Spleen (tissue), 11 donors: Measurements from ENCODE around the gene GNAO1. TPM values are rescaled to one million over a fixed set of nuclear protein-coding genes. Genes with fewer than 3 reads are reported as not detected.

Source experiments
- DNase-seq: peaks from one replicate; pipeline ENCODE4 v3.0.0-alpha.2; 2020
- H3K27ac ChIP-seq, 8 donors: fragments of 200-600 bp; sonication (generic) in 7 of 8; 1 replicate in 4 of 8; 2 replicates in 4 of 8; pipeline versions ENCODE4 v1.5.0 to v1.8.0; 2016 to 2021; ENCODE audit warnings: inconsistent platforms in 4 of 8, mild to moderate bottlenecking in 4 of 8, moderate library complexity in 1 of 8
- H3K27me3 ChIP-seq, 7 donors: fragments of 200-600 bp; sonication (generic) in 6 of 7; replicated peaks in 1 of 7; 1 replicate in 4 of 7; 2 replicates in 3 of 7; pipeline versions ENCODE4 v1.5.0 to v1.8.0; 2016 to 2021; ENCODE audit warnings: inconsistent platforms in 3 of 7, mild to moderate bottlenecking in 1 of 7
- H3K36me3 ChIP-seq, 6 donors: fragments of 200-600 bp; sonication (generic) in 5 of 6; 1 replicate in 4 of 6; 2 replicates in 2 of 6; pipeline versions ENCODE4 v1.5.0 to v1.8.0; 2016 to 2021; ENCODE audit warnings: inconsistent platforms in 2 of 6
- H3K4me1 ChIP-seq, 6 donors: fragments of 200-600 bp; sonication (generic) in 5 of 6; 1 replicate in 3 of 6; 2 replicates in 3 of 6; pipeline versions ENCODE4 v1.5.0 to v1.8.0; 2016 to 2021; ENCODE audit warnings: inconsistent platforms in 3 of 6
- H3K4me3 ChIP-seq, 8 donors: fragments of 200-600 bp; sonication (generic) in 7 of 8; 1 replicate in 4 of 8; 2 replicates in 4 of 8; pipeline versions ENCODE4 v1.5.0 to v1.8.0; 2016 to 2021; ENCODE audit warnings: inconsistent platforms in 4 of 8, mild to moderate bottlenecking in 4 of 8, moderate library complexity in 2 of 8
- H3K9me3 ChIP-seq, 8 donors: fragments of 200-600 bp; sonication (generic) in 7 of 8; 1 replicate in 4 of 8; 2 replicates in 4 of 8; pipeline versions ENCODE4 v1.5.0 to v1.8.0; 2016 to 2021; ENCODE audit warnings: inconsistent platforms in 4 of 8
- CTCF ChIP-seq, 11 experiments: fragments of 200-600 bp in 7 of 11; fragments of 450-650 bp in 4 of 11; sonication (generic) in 4 of 11; IDR thresholded peaks in 8 of 11; conservative IDR thresholded peaks in 3 of 11; 1 replicate in 7 of 11; 2 replicates in 4 of 11; pipeline versions ENCODE4 v1.4.0 to v1.8.0; 2016 to 2021; ENCODE audit warnings: antibody characterized with exemption in 11 of 11, inconsistent platforms in 4 of 11, mild to moderate bottlenecking in 1 of 11
- POLR2A ChIP-seq, 3 donors: fragments of 450-650 bp; IDR thresholded peaks; one replicate each; pipeline ENCODE4 v1.5.1; 2017; ENCODE audit warnings: antibody characterized with exemption in 3 of 3, mild to moderate bottlenecking in 1 of 3
- POLR2AphosphoS5 ChIP-seq, 3 donors: sonication (generic); formaldehyde crosslinking; IDR thresholded peaks; one replicate each; pipeline ENCODE4 v1.5.1; 2017; ENCODE audit warnings: antibody characterized with exemption in 3 of 3
- WGBS, 5 donors: extraction: QIAGEN DNeasy Blood & Tissue Kit in 3 of 5; methylation state at CpG; one replicate each; pipeline versions ENCODE4 v1.1.5 to v1.1.7; 2013 to 2018; 5-methylcytosine and 5-hydroxymethylcytosine counted together
- intact Hi-C: fragments of 100-400 bp; cut with DNase I; formaldehyde crosslinking; loops from one replicate; pipeline ENCODE4 v1.15.0; 2023; ENCODE audit warnings: low total_unique reads
- polyA plus RNA-seq, 3 donors: library from polyadenylated mRNA; stranded (reverse); fragments of 200-250 nt; gene quantifications; one replicate each; pipeline ENCODE4 v1.2.1, GENCODE V29; 2013
- total RNA-seq, 7 donors: library from RNA; depleted of rRNA in 3 of 7; stranded (reverse); fragments of >200 nt in 3 of 7; fragmentation: NEBNext Ultra II Directional in 4 of 7; extraction: Animal tissue kit (Norgen Biotek cat#: 25700) in 4 of 7; gene quantifications; one replicate each; pipeline versions ENCODE4 v1.1.0 to v1.2.1, GENCODE V29; 2016 to 2021
- donor health status: healthy with polysubstance abuse.
- donor health status: DM: no; HTN: no; CAD: no; lungs with moderate emphysema.
- donor health status: DM: no; HTN: no; CAD: no.
- donor health status: Bipolar disorder and iron deficiency.
- donor health status: healthy.
- donor health status: DM: no; HTN: no; CAD: no.
- donor health status: DM: yes; HTN: yes; CAD: no.

Gene GNAO1
- total and polyA plus RNA-seq, 10 donors = 0.32 to 7.9 (median 4.7) TPM

- H3K27ac ChIP-seq = no peak overlapping the region
- H3K9me3 ChIP-seq = no peaks in the 10 kb centered on the region
- no peak overlapping the region for H3K4me3 ChIP-seq
- 84 to 88% (median 87%) methylated on average over 5 to 8 of the region's 8 CpGs for WGBS, 5 donors
- no peaks in the 10 kb centered on the region for H3K27me3 ChIP-seq
- H3K36me3 ChIP-seq = no peaks in the 10 kb centered on the region
- peaks cover 0 to 4% (median 0%) of the 10 kb centered on the region in 6 donors for H3K4me1 ChIP-seq
- no peak for DNase-seq
- intact Hi-C loops = no loop called here
- TF ChIP-seq CTCF (IDR thresholded peaks at IDR 0.05 in 8 of 11, conservative IDR thresholded peaks at IDR 0.05 in 3 of 11) (no peak), POLR2AphosphoS5 (IDR thresholded peaks at IDR 0.05) (no peak), POLR2A (IDR thresholded peaks at IDR 0.05) (no peak)
Measured at GRCh38 chr16:56268799-56269198, 77.5 kb downstream of the GNAO1 start.

- TF ChIP-seq CTCF (IDR thresholded peaks at IDR 0.05 in 8 of 11, conservative IDR thresholded peaks at IDR 0.05 in 3 of 11) = no peak
- no peak for TF ChIP-seq POLR2A (IDR thresholded peaks at IDR 0.05)
- TF ChIP-seq POLR2AphosphoS5 (IDR thresholded peaks at IDR 0.05) = no peak
- WGBS, 5 donors = 71 to 84% (median 80%) methylated on average over 13 of the region's 13 CpGs
- Histone ChIP-seq H3K9me3 (no peaks in the 10 kb centered on the region), H3K27ac (no peak overlapping the region), H3K27me3 (no peaks in the 10 kb centered on the region), H3K4me3 (no peak overlapping the region), H3K4me1 (peaks cover 0 to 1% (median 0%) of the 10 kb centered on the region in 6 donors), H3K36me3 (no peaks in the 10 kb centered on the region)
- intact Hi-C loops = no loop called here
- DNase-seq = peak; percentile 64
Measured at GRCh38 chr16:56269281-56269680, 78.0 kb downstream of the GNAO1 start.

GRCh38 chr16:56269811-56270684, 78.8 kb downstream of the GNAO1 start:
- Histone ChIP-seq H3K27me3 (no peaks in the 10 kb centered on the region), H3K9me3 (no peaks in the 10 kb centered on the region), H3K36me3 (no peaks in the 10 kb centered on the region), H3K27ac (no peak overlapping the region), H3K4me1 (no peaks in the 10 kb centered on the region), H3K4me3 (no peak overlapping the region)
- intact Hi-C loops = no loop called here
- 76 to 87% (median 83%) methylated on average over 5 to 7 of the region's 7 CpGs for WGBS, 5 donors
- TF ChIP-seq CTCF (IDR thresholded peaks at IDR 0.05 in 8 of 11, conservative IDR thresholded peaks at IDR 0.05 in 3 of 11) = no peak
- no peak for TF ChIP-seq POLR2AphosphoS5 (IDR thresholded peaks at IDR 0.05)
- TF ChIP-seq POLR2A (IDR thresholded peaks at IDR 0.05) = no peak
- DNase-seq = peak; percentile 46

- 71 to 93% (median 90%) methylated on average over 2 to 3 of the region's 3 CpGs for WGBS, 5 donors
- no peaks in the 10 kb centered on the region for H3K36me3 ChIP-seq
- H3K9me3 ChIP-seq = no peaks in the 10 kb centered on the region
- H3K4me1 ChIP-seq = no peaks in the 10 kb centered on the region
- H3K4me3 ChIP-seq = no peak overlapping the region
- no peak for TF ChIP-seq POLR2AphosphoS5 (IDR thresholded peaks at IDR 0.05)
- no peak for TF ChIP-seq POLR2A (IDR thresholded peaks at IDR 0.05)
- no peak for TF ChIP-seq CTCF (IDR thresholded peaks at IDR 0.05 in 8 of 11, conservative IDR thresholded peaks at IDR 0.05 in 3 of 11)
- intact Hi-C loops = no loop called here
- no peaks in the 10 kb centered on the region for H3K27me3 ChIP-seq
- no peak overlapping the region for H3K27ac ChIP-seq
- no peak for DNase-seq
Measured at GRCh38 chr16:56270828-56271227, 79.5 kb downstream of the GNAO1 start.
